K562 (cell line): ENCODE measurements around the gene ZBTB25. TPM values are rescaled to one million over a fixed set of nuclear protein-coding genes. Genes with fewer than 3 reads are reported as not detected.

Source experiments
- CHD2 ChIP-seq: IDR thresholded peaks from 2 replicates; pipeline ENCODE4 v1.6.1; 2011; ENCODE audit warnings: low read depth, low read length
- CHD7 ChIP-seq: fragments of 200-600 bp; sonication (generic); IDR thresholded peaks from one replicate; pipeline ENCODE4 v1.6.1; 2012; ENCODE audit warnings: mild to moderate bottlenecking, low read depth, low read length, inconsistent platforms
- CXXC5 ChIP-seq: fragments of 250-450 bp; sonication (Bioruptor Pico); IDR thresholded peaks from 2 replicates; pipeline ENCODE4 v1.8.0; 2022; ENCODE audit warnings: inconsistent platforms, mild to moderate bottlenecking, moderate library complexity
- KHSRP ChIP-seq: fragments of 450-650 bp; IDR thresholded peaks from 2 replicates; pipeline ENCODE4 v1.6.1; 2017
- POLR2A ChIP-seq: fragments of 450-650 bp; conservative IDR thresholded peaks from 2 replicates; pipeline ENCODE4 v1.6.1; 2016
- RBM14 ChIP-seq: fragments of 200-400 bp; formaldehyde crosslinking; IDR thresholded peaks from 2 replicates; pipeline ENCODE4 v1.6.1; 2018; ENCODE audit warnings: low read depth, mild to moderate bottlenecking, low read length, moderate library complexity, borderline replicate concordance; ENCODE audit not compliant: insufficient read depth
- SPI1 ChIP-seq: IDR thresholded peaks from 2 replicates; pipeline ENCODE4 v1.6.1; 2011; ENCODE audit warnings: low read depth, low read length, control low read depth, borderline replicate concordance
- USF1 ChIP-seq: sonication (generic); formaldehyde crosslinking; IDR thresholded peaks from 2 replicates; pipeline ENCODE4 v1.9.0; 2022; ENCODE audit warnings: mild to moderate bottlenecking, missing genetic modification reagents
- ZNF592 ChIP-seq: fragments of 450-650 bp; IDR thresholded peaks from 2 replicates; pipeline ENCODE4 v1.6.1; 2017; ENCODE audit warnings: antibody characterized with exemption, mild to moderate bottlenecking
- polyA plus RNA-seq, 8 experiments: library from polyadenylated mRNA; depleted of rRNA in 4 of 8; stranded (reverse) in 5 of 8; unstranded in 3 of 8; fragments of >200 nt; fragmentation: Nextera tagmentation in 2 of 8; fragmentation: Illumina TruSeq in 1 of 8; extraction: Ambion mirVana in 2 of 8; extraction: Trizol in 1 of 8; gene quantifications; 2 replicates each; pipeline versions ENCODE4 v1.2.1 to v1.2.3, GENCODE V29; 2011 to 2014; ENCODE audit warnings: inconsistent platforms in 1 of 8, missing spikeins in 1 of 8
- total RNA-seq, 7 experiments: library from RNA; depleted of rRNA in 6 of 7; stranded (reverse); fragments of >200 nt in 6 of 7; fragmentation: Illumina TruSeq in 2 of 7; extraction: Trizol in 2 of 7; gene quantifications; 2 replicates each; pipeline versions ENCODE4 v1.2.1 to v1.2.3, GENCODE V29; 2011 to 2021; ENCODE audit warnings: low replicate concordance in 1 of 7

Gene ZBTB25
- total and polyA plus RNA-seq, 9 of the 15 experiments (the other 6 are each of a cell fraction or from before 2014, with no cell fraction given), result 0.61 to 3.9 (median 2.3) TPM

- peak; percentile 75 for TF ChIP-seq CHD7
- no peak for TF ChIP-seq RBM14
- TF ChIP-seq ZNF592, result 0 out of 2 replicates have a peak, but pooled peaks have one; percentile 50
- no peak for TF ChIP-seq KHSRP
- 0 out of 2 replicates have a peak, but pooled peaks have one; percentile 45 for TF ChIP-seq POLR2A
- peak; percentile 78 for TF ChIP-seq SPI1
- TF ChIP-seq CXXC5, result peak; percentile 73
- no peak for TF ChIP-seq USF1 (CRISPR knock-in tag)
- TF ChIP-seq CHD2, result peak; percentile 39; the same call in 1 of the 2 replicates
Observed at GRCh38 chr14:64504897-64505794, 1.5 kb upstream of the ZBTB25 start (continued).
